ENCODE measurements around the gene IL12B.
A peak's percentile ranks its signal among the peaks of the same experiment; 100 is the strongest.
"Not testable (repeated sequence)": the region's sequence is repeated elsewhere in the genome, so short reads cannot be mapped to it uniquely, and the experiment has no call there.

The IL12B gene

DNA sequence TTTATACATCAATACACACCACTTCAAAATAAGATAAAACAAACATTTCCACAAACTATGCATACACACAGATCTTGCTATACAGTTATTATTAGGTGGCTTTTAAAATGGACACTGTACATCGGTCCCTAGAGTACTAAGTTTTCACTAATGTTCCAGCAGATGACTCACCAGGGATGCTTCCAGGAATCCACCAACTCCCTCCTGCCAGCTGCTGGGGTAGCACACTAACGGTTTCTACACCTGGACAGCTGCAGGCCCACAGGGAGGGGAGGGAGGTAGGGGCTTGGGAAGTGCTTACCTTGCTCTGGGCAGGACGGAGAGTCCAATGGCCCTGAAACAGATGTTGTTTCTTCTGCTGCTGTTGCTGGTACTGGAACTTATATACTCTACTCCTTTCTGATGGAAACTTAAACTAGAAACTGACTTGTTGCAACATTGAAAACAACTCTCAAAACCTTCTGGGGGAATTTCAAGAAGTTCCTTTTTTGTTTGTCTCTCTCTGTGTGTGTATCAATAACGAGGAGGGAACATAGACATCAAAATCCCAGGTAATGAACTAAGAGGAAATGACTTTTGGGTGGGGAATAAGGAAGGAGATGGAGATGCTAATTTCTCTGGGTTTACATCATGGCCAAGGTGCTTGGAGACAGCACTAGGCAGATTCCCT is at the start of gene IL12B:
IL12B (minus strand) TSS at position 357 of the 670 bp plus-strand sequence. CDS start 3,705 bp downstream, outside the sequence.
- DNase-seq (ENCODE audit: low read depth in 2 of 2) = no peak

DNA sequence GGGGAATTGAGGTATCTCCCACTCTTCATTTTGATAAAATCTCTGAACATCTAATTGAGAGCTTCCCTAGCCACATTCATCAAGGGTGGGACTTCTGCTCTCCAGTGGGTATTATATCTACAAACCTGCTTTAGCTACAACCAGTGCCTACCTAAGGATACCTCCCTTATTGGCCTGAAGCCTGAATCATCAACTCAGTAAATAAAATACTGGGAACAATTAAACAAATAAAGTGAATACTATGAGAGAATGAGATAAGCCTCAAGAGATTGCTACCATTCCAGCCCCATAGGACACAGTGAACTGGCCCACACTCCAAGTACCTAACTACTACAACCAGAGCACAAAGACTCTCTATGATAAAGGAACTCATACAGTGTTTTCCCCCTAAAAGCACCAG is 47.4 kb upstream of the IL12B start:
- no peak for DNase-seq (ENCODE audit: low read depth in 2 of 2)

DNA sequence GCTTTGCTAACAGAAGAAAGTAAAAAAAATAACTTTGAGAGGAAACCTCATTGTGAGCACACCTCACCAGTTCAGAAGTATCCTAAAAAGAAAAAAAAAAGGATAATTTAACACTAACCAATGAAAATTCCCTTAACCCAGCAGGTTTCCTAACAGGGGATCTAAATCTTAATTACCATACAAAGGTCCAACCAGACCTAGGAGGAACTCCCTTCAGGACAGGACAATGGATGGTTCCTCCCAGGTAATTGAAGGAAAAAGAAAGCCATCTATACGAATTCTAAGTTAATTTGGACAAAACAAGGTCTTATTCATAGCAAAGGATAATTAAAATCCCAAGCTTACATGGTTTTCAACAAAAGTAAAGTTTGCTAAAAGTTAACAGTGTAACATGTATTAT is 37.6 kb upstream of the IL12B start:
- not testable (repeated sequence) for DNase-seq (ENCODE audit: low read depth in 2 of 2)

DNA sequence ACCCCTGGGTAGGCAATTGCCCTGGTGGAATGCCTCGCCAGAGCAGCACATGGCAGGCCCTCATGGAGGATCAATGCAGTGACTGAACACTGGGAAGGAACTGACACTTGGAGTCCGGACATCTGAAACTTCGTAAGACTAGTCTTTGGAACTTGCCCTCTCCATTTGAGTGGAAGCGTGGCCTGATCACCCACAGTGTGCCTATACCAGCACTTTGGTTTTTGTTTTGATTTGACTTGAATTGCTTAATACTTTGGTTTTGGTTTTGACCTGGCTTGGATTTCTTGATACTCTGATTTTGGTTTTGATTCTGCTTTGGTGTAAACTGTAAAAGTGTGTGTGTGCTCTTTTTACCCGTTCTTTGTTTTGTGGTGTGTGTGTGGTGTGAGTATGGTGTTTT is 36.5 kb upstream of the IL12B start:
- DNase-seq (ENCODE audit: low read depth in 2 of 2) = not testable (repeated sequence)

DNA sequence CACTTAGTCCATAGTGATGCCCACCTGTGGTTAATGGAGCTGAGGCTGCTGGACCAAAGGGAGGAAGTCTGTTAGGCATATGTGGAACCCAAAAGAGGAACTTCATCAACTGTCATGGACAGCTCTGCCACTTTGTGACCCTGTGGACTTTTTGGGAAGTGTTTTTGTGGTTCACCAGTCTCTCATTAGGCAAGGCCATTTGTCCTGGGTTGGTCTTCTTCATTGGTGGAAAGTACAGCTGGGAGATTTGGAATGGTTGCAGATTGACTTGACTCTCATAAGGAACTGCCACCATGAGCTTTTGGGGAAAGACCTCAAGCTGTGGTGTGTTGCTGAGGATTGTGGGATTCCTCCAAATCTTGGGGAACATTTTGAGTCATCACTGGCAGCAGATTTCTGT is 31.9 kb upstream of the IL12B start:
- DNase-seq (ENCODE audit: low read depth in 2 of 2) = no peak

DNA sequence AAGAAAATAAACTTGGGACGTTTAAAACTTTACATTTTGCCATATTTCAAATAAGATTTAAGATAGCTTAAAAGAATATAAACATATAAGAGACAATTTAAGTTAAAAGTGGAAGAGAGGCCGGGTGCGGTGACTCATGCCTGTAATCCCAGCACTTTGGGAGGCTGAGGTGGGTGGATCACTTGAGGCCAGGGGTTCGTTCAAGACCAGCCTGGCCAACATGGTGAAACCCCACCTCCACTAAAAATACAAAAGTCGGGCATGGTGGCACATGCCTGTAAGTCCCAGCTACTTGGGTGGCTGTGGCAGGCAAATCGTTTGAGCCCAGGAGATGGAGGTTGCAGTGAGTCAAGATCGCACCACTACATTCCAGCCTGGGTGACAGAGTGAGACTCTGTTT is 29.6 kb upstream of the IL12B start:
- not testable (repeated sequence) for DNase-seq (ENCODE audit: low read depth in 2 of 2)

DNA sequence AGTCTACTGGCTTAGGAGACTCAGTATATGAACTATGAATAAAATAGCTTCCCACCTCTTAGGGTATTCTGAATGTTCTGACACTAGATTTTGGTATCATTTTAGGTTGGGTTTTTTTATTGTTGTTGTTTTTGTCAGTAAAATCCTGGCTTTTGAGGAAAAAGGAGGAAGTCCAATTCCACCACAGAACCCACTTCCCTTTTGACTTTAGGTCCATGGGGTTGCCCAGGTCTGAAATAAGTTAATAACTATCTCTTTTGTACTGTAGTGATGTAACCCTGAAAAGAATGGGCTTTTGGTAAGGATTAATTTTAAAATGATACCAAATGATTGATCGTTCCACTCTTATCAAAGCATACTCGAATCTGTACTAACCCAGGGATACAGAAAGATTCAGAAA is 29.1 kb upstream of the IL12B start:
- DNase-seq (ENCODE audit: low read depth in 2 of 2) = no peak

DNA sequence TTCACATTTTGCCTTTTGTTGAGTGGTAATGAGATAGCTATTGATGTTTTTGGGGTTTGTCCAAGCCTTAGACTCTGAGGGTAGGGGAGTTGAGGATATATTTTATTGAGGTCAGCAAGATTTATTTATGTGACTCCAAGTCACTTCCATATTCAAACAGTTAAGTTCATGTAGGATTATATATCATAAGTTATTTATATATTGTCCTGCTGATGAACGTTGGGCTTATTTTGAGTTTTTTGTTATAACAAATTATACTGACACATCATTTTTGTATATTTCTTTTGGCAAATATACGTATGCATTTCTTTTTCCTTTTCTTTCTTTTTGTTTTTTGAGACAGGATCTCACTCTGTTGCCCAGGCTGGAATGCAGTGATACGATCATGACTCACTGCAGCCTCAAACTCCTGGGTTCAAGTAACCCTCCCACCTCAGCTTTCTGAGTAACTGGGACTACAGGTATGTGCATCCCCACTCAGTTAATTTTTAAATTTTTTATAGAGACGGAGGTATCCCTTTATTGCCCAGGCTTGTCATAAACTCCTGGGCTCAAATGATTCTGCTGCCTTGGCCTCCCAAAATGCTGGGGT is 23.5 kb upstream of the IL12B start:
- no peak for DNase-seq (ENCODE audit: low read depth in 2 of 2)

DNA sequence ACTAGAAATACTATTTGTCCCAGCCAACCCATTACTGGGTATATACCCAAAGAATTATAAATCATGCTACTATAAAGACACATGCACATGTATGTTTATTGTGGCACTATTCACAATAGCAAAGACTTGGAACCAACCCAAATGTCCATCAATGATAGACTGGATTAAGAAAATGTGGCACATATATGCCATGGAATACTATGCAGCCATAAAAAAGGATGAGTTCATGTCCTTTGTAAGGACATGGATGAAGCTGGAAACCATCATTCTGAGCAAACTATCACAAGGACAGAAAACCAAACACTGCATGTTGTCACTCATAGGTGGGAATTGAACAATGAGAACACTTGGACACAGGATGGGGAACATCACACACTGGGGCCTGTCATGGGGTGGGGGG is 20.4 kb upstream of the IL12B start:
- DNase-seq (ENCODE audit: low read depth in 2 of 2) = not testable (repeated sequence)

DNA sequence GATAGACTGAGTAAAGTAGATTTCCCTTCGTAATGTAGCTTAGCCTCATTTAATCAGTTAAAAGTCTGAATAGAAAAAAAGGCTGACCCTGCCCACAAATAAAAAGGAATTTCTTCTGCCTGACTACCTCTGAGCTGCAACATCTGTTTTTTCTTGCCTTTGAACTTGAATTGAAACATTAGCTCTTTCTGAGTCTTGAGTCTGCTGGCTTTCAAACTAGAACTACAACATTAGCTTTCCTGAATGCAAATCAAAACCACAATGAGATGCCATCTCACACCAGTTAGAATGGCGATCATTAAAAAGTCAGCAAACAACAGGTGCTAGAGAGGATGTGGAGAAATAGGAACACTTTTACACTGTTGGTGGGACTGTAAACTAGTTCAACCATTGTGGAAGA is 19.9 kb upstream of the IL12B start:
- DNase-seq (ENCODE audit: low read depth in 2 of 2) = not testable (repeated sequence)

DNA sequence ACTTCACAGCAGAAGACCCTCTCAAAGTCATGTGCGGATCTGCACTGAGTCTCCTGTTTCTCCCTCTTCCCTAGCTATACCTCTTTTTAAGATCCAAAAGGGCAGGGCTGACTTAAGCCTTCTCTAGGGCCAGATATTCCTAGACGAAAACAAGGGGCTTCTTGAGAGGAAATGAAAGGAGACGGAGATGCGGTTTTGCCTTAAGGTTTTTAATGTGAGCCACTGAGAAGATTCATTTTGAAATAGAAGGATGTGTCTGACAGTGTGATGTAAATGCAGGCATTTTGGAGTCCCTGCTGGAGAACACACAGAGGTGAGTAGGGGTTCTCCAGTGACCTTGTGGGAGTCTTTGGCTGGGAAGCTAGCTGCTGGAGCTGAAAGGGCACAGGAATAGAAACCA is 15.6 kb upstream of the IL12B start:
- DNase-seq (ENCODE audit: low read depth in 2 of 2) = no peak

DNA sequence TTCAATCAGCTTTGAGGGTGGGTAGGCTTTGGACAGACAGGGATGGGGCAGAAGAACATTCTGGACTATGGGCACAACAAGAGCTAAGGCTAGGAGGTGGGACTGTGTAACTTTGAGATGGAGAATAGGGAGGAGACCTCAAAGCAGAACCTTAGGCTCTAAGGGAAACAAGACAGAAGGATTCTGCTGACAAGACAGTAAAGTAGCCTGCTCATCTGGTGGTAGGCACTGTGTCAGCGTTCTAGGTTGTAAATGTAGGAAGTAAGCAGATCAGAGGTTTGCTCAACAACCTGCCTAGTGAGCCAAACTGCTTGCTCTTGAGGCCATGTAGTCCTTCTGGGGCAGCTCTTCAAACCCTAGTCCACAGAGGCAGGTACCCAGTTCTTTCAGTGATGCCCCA is 15.0 kb upstream of the IL12B start:
- no peak for DNase-seq (ENCODE audit: low read depth in 2 of 2)

DNA sequence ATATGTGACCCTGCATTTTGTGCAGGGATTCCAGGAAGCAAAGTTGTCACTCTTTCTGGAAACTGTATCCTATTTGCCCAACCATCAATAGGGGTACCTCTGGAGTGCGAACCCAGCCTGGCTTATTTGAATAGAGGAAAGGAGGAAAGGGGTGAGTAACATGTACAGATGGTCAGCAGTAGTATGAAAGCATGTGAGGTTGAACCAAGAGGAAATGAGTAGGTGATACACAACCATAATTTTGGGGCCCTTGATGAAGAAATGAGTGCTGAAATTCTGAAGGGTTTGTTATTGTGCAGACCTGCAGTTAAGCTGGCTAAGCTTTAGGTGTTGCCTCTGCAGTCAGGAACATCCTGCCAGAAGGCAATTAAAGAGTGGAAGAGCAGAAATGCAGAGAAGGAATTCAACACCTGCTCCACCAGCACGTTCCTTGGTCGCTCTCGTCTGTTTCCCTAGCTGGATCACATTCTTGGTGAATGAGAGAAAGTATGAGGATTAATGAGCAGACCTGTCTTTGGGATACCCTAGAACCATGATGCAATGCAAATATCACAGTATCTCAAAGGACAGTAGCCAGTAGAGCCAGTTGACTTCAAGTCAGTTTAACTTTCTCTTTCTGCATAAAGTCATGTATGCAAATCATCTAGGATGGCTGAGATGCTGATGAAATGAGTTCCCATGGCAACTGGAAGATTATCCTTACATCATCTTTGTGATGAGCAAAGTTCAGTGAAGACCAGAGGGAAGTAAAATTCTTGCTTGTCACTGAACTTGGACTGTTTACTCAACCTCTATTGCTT is 13.2 kb upstream of the IL12B start:
- DNase-seq (ENCODE audit: low read depth in 2 of 2) = no peak

DNA sequence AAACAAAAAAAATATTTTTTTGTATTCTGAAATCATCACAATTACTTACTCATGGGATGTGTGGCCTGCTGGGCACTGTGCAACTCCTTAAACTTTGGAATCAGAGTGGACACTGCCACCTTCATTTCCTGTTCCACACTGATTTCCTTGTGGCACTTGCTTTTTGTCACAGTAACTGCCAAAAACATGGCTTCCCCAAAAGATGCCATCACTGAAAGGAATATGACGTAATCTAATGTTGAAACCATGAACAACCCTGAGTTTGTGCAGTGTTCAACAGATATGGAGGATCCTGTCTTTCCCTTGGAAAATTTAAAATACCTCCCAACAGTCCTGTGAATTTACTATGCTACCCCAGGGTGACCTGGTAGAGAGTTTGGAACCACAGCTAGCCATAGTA is 12.6 kb upstream of the IL12B start:
- DNase-seq (ENCODE audit: low read depth in 2 of 2) = no peak

DNA sequence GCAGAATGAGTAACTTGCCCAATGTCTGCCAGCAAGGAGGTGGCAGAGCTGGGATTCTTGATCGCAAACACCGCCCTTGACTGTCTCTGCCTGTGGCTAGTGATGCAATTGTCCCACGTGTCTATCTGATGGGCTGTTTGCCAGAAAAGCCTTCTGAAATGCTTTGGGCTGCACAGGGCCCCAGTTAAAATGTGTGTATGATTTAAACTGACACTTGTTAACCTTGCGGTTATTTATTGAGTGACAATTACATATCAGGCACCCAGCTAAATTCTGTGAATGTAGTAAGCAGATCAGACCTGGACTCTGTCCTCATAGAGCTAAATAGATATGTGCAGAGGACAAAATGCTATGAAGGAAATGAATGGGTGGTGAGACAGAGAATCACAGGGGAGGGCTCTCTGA is 11.6 kb upstream of the IL12B start:
- DNase-seq (ENCODE audit: low read depth in 2 of 2) = peak; percentile 41 to 43

DNA sequence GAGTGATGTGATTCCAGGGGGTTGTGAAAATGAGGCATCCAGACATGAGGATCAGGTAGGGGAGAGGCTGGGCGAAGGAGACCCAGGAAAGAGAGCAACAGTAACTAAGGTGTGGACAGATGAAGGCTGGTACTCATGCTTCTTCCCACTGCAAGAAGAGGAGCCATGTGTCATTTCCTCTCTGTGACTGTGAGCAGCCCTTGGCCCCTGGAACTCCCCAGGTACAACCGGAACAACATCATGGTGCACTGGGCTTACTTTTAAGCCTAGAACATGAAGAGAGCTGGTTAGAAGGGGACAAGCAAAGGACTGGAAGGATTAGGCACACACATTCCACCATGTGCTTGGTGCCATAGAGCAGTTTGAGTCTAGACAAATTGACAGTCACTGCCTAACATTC is 10.9 kb upstream of the IL12B start:
- no peak for DNase-seq (ENCODE audit: low read depth in 2 of 2)

DNA sequence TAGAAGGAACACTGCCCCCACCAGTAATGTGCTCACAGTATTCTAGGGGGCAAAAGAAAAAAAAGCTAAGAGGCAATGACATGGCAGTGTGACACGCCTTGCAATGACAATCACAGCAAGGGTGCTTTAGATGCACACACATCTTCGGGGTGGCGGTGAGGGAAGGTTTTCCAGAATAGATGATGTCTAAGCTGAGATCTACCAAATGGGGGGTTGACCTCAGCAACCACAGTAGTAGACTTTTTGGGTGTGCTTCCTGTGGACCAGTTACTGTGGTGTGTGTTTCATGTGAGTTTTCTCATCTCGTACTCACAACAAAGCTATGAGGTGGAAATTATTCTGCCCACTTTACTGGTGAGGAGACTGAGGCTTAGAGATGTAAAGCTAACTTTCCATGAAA is 10.2 kb upstream of the IL12B start:
- peak in 1 of 2 donors; percentile 6 for DNase-seq (ENCODE audit: low read depth in 2 of 2)

DNA sequence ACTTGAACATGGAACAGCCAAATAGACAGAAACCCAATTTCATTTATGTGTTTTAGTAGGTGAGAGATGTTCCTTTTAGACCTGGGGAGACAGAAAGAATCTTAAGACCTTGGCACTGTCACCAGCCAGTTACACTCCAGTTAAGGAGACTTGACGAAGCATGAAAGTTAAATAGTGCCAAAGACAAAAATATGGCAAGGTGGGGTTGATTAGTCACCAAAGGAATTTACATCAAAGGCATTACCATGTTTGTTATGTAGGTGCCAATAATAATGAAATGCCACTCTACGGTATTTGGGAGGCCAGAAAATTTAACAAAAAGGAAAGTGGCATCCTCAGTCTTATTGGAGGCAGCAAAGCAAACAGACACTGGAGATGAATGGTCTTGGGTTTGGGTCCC is 9.2 kb upstream of the IL12B start:
- no peak for DNase-seq (ENCODE audit: low read depth in 2 of 2)

DNA sequence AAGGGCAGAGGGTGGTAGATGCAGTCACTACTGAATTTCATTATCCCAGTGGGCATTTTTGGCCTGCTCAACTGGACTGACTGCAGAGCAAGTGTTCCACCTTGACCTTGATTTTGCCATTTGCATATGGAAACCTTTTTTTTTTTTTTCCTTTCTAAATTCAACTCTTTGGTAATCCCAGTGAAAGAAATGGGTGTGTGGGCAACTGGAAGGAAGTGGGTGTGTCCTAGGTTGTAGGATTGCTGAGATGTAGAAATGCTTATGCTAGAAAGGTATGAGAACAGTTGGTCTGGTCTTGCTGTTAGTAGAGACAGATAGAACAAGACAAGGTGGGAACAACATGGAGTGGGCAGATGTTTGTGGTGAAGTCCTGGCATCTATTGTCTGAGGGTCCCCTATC is 7.8 kb upstream of the IL12B start:
- no peak for DNase-seq (ENCODE audit: low read depth in 2 of 2)

DNA sequence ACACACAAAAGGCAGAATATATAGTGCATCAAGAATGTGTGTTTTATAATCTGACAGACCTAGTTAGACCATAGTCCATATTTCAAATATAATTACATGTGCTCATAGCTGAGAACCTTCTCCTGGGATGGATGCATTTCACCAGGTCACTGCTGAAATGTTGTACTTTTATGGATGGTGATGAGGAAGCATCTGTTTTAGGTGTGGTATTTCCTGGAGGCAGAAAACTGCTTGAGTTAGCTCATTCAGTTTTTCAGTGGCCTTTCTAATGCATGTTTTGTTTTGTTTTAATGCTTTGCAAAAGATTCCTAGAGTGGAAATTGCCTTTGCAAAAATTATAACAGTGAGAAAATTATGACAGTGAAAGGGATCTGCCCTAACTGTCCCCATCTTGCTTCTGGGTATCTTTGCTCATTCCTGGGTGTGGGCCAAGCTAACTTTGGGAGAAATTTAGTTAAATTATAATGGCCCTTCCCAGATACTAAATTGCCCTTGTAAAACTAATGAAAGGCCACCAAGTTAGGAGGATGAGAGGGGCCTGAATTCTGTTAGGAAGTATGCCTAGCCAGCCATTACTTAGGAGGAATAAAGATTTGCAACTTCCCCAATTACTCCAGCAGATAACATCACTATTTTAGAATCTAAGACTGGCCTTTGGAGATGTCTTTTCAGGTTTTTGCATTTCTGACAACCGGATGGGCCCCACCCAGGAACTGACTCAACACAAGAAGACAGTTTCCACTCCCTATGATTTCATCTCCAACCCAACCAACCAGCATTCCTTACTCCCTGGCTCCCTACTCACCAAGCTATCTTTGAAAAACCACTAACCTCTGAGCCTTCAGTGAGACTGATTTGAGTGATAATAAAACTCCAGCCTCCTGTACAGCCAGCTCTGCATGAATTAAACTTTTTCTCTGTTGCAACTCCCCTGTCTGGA is 7.0 kb upstream of the IL12B start:
- no peak for DNase-seq (ENCODE audit: low read depth in 2 of 2)

DNA sequence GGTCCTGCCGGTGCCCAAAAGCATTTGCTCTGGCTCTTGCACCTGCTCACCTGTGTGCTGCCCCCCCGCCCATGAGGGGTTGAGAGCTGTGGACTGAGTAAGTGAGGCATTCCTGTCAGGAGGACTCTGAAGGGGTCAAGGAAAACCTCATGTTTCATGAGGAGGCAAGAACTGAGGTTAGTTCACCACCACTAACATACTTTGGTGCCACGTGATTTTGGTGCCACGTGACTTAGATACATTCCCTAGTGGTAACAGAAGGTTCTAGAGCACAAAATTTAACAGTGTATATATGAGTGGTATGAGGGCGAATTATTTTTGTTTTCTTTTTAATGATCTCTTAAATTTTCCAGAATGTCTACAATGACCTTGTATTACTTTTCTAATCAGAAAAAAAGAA is 6.3 kb upstream of the IL12B start:
- no peak for DNase-seq (ENCODE audit: low read depth in 2 of 2)

DNA sequence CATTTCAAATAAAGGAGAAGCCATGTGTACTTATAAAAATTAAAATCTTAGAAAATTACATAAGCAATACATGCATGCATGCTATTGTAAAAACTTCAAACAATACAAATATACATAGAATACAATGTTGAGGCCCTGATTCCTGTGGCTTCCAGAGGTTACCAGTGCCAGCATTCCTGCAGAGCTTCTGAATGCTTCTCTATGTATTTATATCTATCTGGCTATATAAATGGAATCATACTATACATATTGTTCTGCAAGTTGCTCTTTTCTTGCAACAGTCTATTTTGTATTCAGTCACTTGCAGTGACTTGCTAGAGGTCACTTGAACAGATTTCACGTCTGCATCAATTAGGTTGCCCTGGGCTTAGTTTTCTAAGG is 3.2 kb upstream of the IL12B start:
- no peak for DNase-seq (ENCODE audit: low read depth in 2 of 2)

All from stimulated activated CD8-positive, alpha-beta memory T cell treated with anti-CD3 and anti-CD28 coated beads, Interleukin-15, amount 100 ng/mL, for 4 hours (primary cell).